ENCODE measurements around the gene CLCN6. TPM values are rescaled to one million over a fixed set of nuclear protein-coding genes. Genes with fewer than 3 reads are reported as not detected.

The CLCN6 gene
- total RNA-seq, 4 donors from 2014 or later: 24.3 to 30.3 (median 25.6) TPM

DNA sequence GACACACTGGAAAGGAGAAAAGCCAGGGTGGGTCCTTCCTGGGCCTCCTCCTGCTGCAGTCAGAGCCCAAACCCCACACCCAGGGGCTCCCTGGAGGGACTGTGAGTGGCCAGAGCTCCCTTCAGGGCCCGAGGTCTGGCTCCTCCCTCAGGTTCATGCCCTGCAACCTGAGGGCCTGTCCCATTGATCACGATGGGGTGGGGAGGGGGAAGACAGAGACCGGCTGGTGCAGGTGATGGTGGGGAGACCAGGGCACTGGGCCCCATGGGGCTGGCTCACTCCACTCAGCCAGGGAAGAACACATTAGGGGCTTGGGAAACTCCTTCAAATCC lies 82.9 kb downstream of the CLCN6 start:
- WGBS, 2 donors: 38 to 41% methylated on average over 2 to 3 of the region's 3 CpGs
- H3K9me3 ChIP-seq: no peaks in the 10 kb centered on the region
- no peaks in the 10 kb centered on the region for H3K4me1 ChIP-seq
- no peak for DNase-seq (ENCODE audit: low spot score in 2 of 2)
- no peak overlapping the region for H3K27ac ChIP-seq
- no peak for TF ChIP-seq POLR2A (IDR thresholded peaks at IDR 0.05)
- TF ChIP-seq EP300 (IDR thresholded peaks at IDR 0.05): no peak
- TF ChIP-seq, protein P1, sequence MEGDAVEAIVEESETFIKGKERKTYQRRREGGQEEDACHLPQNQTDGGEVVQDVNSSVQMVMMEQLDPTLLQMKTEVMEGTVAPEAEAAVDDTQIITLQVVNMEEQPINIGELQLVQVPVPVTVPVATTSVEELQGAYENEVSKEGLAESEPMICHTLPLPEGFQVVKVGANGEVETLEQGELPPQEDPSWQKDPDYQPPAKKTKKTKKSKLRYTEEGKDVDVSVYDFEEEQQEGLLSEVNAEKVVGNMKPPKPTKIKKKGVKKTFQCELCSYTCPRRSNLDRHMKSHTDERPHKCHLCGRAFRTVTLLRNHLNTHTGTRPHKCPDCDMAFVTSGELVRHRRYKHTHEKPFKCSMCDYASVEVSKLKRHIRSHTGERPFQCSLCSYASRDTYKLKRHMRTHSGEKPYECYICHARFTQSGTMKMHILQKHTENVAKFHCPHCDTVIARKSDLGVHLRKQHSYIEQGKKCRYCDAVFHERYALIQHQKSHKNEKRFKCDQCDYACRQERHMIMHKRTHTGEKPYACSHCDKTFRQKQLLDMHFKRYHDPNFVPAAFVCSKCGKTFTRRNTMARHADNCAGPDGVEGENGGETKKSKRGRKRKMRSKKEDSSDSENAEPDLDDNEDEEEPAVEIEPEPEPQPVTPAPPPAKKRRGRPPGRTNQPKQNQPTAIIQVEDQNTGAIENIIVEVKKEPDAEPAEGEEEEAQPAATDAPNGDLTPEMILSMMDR (IDR thresholded peaks at IDR 0.05): no peak
- no peaks in the 10 kb centered on the region for H3K27me3 ChIP-seq
- no peaks in the 10 kb centered on the region for H3K36me3 ChIP-seq
- no peak overlapping the region for H3K4me3 ChIP-seq

DNA sequence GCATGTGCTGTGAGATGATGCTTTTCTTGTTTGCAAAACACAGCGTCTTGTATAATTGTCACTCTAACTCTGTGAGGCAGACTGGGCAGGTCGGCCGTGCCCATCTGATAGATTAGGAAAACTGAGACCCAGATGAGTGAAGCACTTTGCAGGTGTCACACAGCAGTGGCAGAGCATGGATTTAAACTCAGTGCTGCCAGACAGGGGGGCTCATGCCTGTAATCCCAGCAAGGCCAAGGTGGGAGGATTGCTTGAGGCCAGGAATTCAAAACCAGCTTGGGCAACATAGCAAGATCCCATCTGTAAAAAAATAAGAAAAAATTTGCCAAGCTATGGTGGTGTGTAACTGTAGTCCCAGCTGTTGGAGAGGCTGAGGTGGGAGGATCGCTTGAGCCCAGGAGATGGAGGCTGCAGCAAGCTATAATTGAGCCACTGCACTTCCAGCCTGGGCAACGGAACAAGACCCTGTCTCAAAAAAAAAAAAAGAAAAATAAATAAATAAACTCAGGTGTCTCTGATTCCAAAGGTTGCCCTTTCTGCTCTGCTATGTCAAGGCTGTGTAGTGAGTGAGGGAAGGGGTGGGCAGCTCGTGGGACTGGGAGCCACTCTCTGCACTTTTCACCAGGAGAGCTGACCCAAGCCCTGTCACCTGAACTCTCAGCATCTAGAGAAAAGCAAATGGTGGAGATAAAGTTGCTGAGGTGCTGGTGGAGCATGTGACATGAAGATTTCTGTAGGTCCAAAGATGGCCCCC lies 85.6 kb downstream of the CLCN6 start:
- no peak overlapping the region for H3K27ac ChIP-seq
- TF ChIP-seq, protein P1 (IDR thresholded peaks at IDR 0.05): no peak
- TF ChIP-seq EP300 (IDR thresholded peaks at IDR 0.05) (no peak), POLR2A (IDR thresholded peaks at IDR 0.05) (no peak)
- H3K36me3 ChIP-seq: no peaks in the 10 kb centered on the region
- 73 to 78% methylated on average over 6 of the region's 6 CpGs for WGBS, 2 donors
- peaks cover 0 to 17% of the 10 kb centered on the region in 2 donors for H3K27me3 ChIP-seq
- no peaks in the 10 kb centered on the region for H3K9me3 ChIP-seq
- no peak for DNase-seq (ENCODE audit: low spot score in 2 of 2)
- H3K4me3 ChIP-seq: no peak overlapping the region
- no peaks in the 10 kb centered on the region for H3K4me1 ChIP-seq

Small RNA genes within 50 kb of the gene (small RNA-seq; reads per million reads assigned to genes)
- gene RF02156 (not detected), gene RF02157 (not detected), gene RF02158 (not detected)

Other genes starting within 250 kb of the CLCN6 start
- 10 to 100 TPM in 3 of 4 donors, 1 to 10 TPM in 1; 7.5 to 21.0 (median 15.6) TPM for gene FBXO2, start 151.8 kb upstream of the CLCN6 start, total RNA-seq
- gene FBXO44, start 151.3 kb upstream of the CLCN6 start, total RNA-seq: 10 to 100 TPM; 24.1 to 59.4 (median 35.7) TPM
- gene FBXO6, start 142.0 kb upstream of the CLCN6 start, total RNA-seq: 10 to 100 TPM in 3 of 4 donors, 1 to 10 TPM in 1; 9.6 to 18.2 (median 13.8) TPM
- 10 to 100 TPM; 28.2 to 56.1 (median 32.3) TPM for gene MAD2L2, start 125.0 kb upstream of the CLCN6 start, total RNA-seq
- 1 to 10 TPM in 1 of 4 donors, under 1 TPM in 2, not detected in 1; under 0.01 to 1.2 (median 0.20) TPM for gene DRAXIN, start 114.5 kb upstream of the CLCN6 start, total RNA-seq
- gene AGTRAP, start 70.1 kb upstream of the CLCN6 start, total RNA-seq: 100 to 1,000 TPM in 1 of 4 donors, 10 to 100 TPM in 3; 35.6 to 118 (median 76.0) TPM
- 10 to 100 TPM in 1 of 4 donors, 1 to 10 TPM in 2, not detected in 1; 4.4 to 13.8 (median 5.1) TPM for gene C1orf167, start 44.0 kb upstream of the CLCN6 start, total RNA-seq
- gene MTHFR, start 227 bp upstream of the CLCN6 start, total RNA-seq: 10 to 100 TPM; 61.2 to 93.9 (median 69.9) TPM
- 1 to 10 TPM in 1 of 4 donors, not detected in 3; 3.0 TPM for gene NPPA, start 41.6 kb downstream of the CLCN6 start, total RNA-seq
- gene NPPB, start 52.8 kb downstream of the CLCN6 start, total RNA-seq: not detected
- 10 to 100 TPM; 50.0 to 73.7 (median 55.6) TPM for gene KIAA2013, start 120.2 kb downstream of the CLCN6 start, total RNA-seq
- 10 to 100 TPM; 52.8 to 87.9 (median 64.0) TPM for gene PLOD1, start 128.5 kb downstream of the CLCN6 start, total RNA-seq
- gene MFN2, start 174.3 kb downstream of the CLCN6 start, total RNA-seq: 10 to 100 TPM; 53.8 to 71.6 (median 58.7) TPM
- 10 to 100 TPM; 53.3 to 95.4 (median 67.1) TPM for gene MIIP, start 213.3 kb downstream of the CLCN6 start, total RNA-seq